GM23338 (cell line): ENCODE results near the gene AIFM2. TPM values are rescaled to one million over a fixed set of nuclear protein-coding genes. Genes with fewer than 3 reads are reported as not detected.
"Not testable (repeated sequence)": the region's sequence is repeated elsewhere in the genome, so short reads cannot be mapped to it uniquely, and the experiment has no call there.

ENCODE experiments used
- ATAC-seq: fragments of 200-7000 bp; cut with Tn5 transposase; 3 replicates; pipeline ENCODE4 v1.9.1; 2020
- DNase-seq: peaks from one replicate; pipeline ENCODE4 v3.0.0-alpha.2; 2015; ENCODE audit warnings: low spot score
- H2AFZ ChIP-seq: fragments of 200-600 bp; sonication (generic); 2 replicates; pipeline ENCODE4 v1.8.0; 2016; ENCODE audit warnings: antibody characterized with exemption, mild to moderate bottlenecking, moderate library complexity
- H3F3A ChIP-seq: fragments of 200-600 bp; sonication (generic); replicated peaks from 2 replicates; pipeline ENCODE4 v1.8.0; 2017; ENCODE audit warnings: antibody characterized with exemption, mixed run types, low read depth
- H3K27ac ChIP-seq: fragments of 200-600 bp; sonication (generic); 2 replicates; pipeline ENCODE4 v1.6.1; 2016; ENCODE audit warnings: low read depth
- H3K27me3 ChIP-seq: fragments of 200-600 bp; sonication (generic); 2 replicates; pipeline ENCODE4 v1.8.0; 2016; ENCODE audit warnings: mild to moderate bottlenecking, mixed run types, moderate library complexity; ENCODE audit not compliant: insufficient read depth
- H3K36me3 ChIP-seq: fragments of 200-600 bp; sonication (generic); 2 replicates; pipeline ENCODE4 v1.8.0; 2016; ENCODE audit warnings: mild to moderate bottlenecking; ENCODE audit not compliant: insufficient read depth
- H3K4me1 ChIP-seq: fragments of 200-600 bp; sonication (generic); 2 replicates; pipeline ENCODE4 v1.8.0; 2016; ENCODE audit warnings: mild to moderate bottlenecking, moderate library complexity; ENCODE audit not compliant: insufficient read depth
- H3K4me2 ChIP-seq: fragments of 200-600 bp; sonication (generic); 2 replicates; pipeline ENCODE4 v1.7.1; 2017; ENCODE audit warnings: mixed run types
- H3K4me3 ChIP-seq: fragments of 200-600 bp; sonication (generic); 2 replicates; pipeline ENCODE4 v1.6.1; 2016; ENCODE audit warnings: mixed run types
- H3K79me2 ChIP-seq: fragments of 200-600 bp; sonication (generic); replicated peaks from 2 replicates; pipeline ENCODE4 v1.8.0; 2017; ENCODE audit warnings: mild to moderate bottlenecking; ENCODE audit not compliant: insufficient read depth
- H3K9me2 ChIP-seq: fragments of 200-600 bp; sonication (generic); 2 replicates; pipeline ENCODE4 v1.8.0; 2017; ENCODE audit not compliant: insufficient read depth
- H4K20me1 ChIP-seq: fragments of 200-600 bp; sonication (generic); replicated peaks from 2 replicates; pipeline ENCODE4 v1.8.0; 2017; ENCODE audit warnings: mild to moderate bottlenecking; ENCODE audit not compliant: insufficient read depth
- H3K27ac Mint-ChIP-seq: 2 replicates; pipeline ENCODE4 v1.8.0; 2020; ENCODE audit warnings: inconsistent platforms, mild to moderate bottlenecking, moderate library complexity, mixed read lengths
- H3K27me3 Mint-ChIP-seq: 3 replicates; pipeline ENCODE4 v1.8.0; 2022; ENCODE audit warnings: low read depth, mild to moderate bottlenecking, moderate library complexity, mixed read lengths, inconsistent platforms; ENCODE audit not compliant: insufficient read depth, poor library complexity
- H3K36me3 Mint-ChIP-seq: 3 replicates; pipeline ENCODE4 v1.8.0; 2021; ENCODE audit warnings: low read depth, mild to moderate bottlenecking, inconsistent platforms, moderate library complexity, mixed read lengths
- H3K4me1 Mint-ChIP-seq: 3 replicates; pipeline ENCODE4 v1.8.0; 2020; ENCODE audit warnings: mild to moderate bottlenecking, inconsistent platforms, mixed read lengths
- H3K4me3 Mint-ChIP-seq: 3 replicates; pipeline ENCODE4 v1.8.0; 2021; ENCODE audit warnings: moderate library complexity, mild to moderate bottlenecking, inconsistent platforms, mixed read lengths
- H3K9me3 Mint-ChIP-seq: 3 replicates; pipeline ENCODE4 v1.8.0; 2020; ENCODE audit warnings: moderate library complexity, mild to moderate bottlenecking, inconsistent platforms, mixed read lengths
- CTCF ChIP-seq, 2 experiments: fragments of 200-600 bp in 1 of 2; sonication (generic) in 1 of 2; conservative IDR thresholded peaks; 2 replicates each; pipeline versions ENCODE4 v1.5.1 to v1.6.1; 2016 to 2017; ENCODE audit warnings: antibody characterized with exemption in 2 of 2, low read depth in 2 of 2, mild to moderate bottlenecking in 2 of 2, moderate library complexity in 1 of 2
- EZH2phosphoT487 ChIP-seq: fragments of 200-600 bp; sonication (generic); IDR thresholded peaks from one replicate; pipeline ENCODE4 v1.8.1; 2018; ENCODE audit warnings: antibody characterized with exemption; ENCODE audit not compliant: unreplicated experiment
- NANOG ChIP-seq: IDR thresholded peaks from 2 replicates; pipeline ENCODE4 v1.6.1; 2016; ENCODE audit warnings: antibody characterized with exemption, borderline replicate concordance
- ZNF114 ChIP-seq: fragments of 250-450 bp; sonication (Bioruptor Pico); IDR thresholded peaks from 2 replicates; pipeline ENCODE4 v1.5.0; 2020; ENCODE audit warnings: mild to moderate bottlenecking, moderate library complexity
- polyA plus RNA-seq: library from polyadenylated mRNA; unstranded; fragments of >200 nt; fragmentation: Nextera tagmentation; extraction: Ambion mirVana; gene quantifications from 2 replicates; pipeline ENCODE4 v1.2.1, GENCODE V29; 2016
- total RNA-seq: library from RNA; depleted of rRNA; stranded (reverse); fragments of >200 nt; shearing (Covaris generic); gene quantifications from 2 replicates; pipeline ENCODE4 v1.2.3, GENCODE V29; 2014
- TF ChIP-seq, protein P1 (sequence below): fragments of 250-450 bp; sonication (Bioruptor Pico); IDR thresholded peaks from 2 replicates; pipeline ENCODE4 v1.5.0; 2020; ENCODE audit warnings: mild to moderate bottlenecking, moderate library complexity
- TF ChIP-seq, protein P2 (sequence below): IDR thresholded peaks from one replicate; pipeline ENCODE4 v1.6.1; 2018; ENCODE audit warnings: antibody characterized with exemption; ENCODE audit not compliant: unreplicated experiment

AIFM2 gene
- total and polyA plus RNA-seq, 2 experiments from 2014 or later, result 3.2 to 3.6 TPM

- H3K36me3 ChIP-seq, result 0 out of 2 replicates have a peak, but pooled peaks cover 7% of the 10 kb centered on the region
- H3K4me3 ChIP-seq, result no peak overlapping the region
- H2AFZ ChIP-seq, result no peak overlapping the region
- H3K27ac ChIP-seq, result no peak overlapping the region
- Mint-ChIP-seq H3K9me3 (no peaks in the 10 kb centered on the region), H3K36me3 (peaks cover 40% of the 10 kb centered on the region), H3K4me1 (peaks cover 14% of the 10 kb centered on the region; the same call in 2 of the 3 replicates), H3K27me3 (peaks cover 2% of the 10 kb centered on the region), H3K4me3 (no peak overlapping the region), H3K27ac (no peak overlapping the region)
- DNase-seq (no peak), ATAC-seq (no peak)
- peaks cover 41% of the 10 kb centered on the region for H4K20me1 ChIP-seq
- H3K4me2 ChIP-seq, result no peak overlapping the region
- no peak for TF ChIP-seq ZNF114 (CRISPR knock-in tag)
- TF ChIP-seq CTCF (conservative IDR thresholded peaks at IDR 0.05; ENCODE audit: low read depth in 2 of 2), result no peak
- TF ChIP-seq, protein P1, sequence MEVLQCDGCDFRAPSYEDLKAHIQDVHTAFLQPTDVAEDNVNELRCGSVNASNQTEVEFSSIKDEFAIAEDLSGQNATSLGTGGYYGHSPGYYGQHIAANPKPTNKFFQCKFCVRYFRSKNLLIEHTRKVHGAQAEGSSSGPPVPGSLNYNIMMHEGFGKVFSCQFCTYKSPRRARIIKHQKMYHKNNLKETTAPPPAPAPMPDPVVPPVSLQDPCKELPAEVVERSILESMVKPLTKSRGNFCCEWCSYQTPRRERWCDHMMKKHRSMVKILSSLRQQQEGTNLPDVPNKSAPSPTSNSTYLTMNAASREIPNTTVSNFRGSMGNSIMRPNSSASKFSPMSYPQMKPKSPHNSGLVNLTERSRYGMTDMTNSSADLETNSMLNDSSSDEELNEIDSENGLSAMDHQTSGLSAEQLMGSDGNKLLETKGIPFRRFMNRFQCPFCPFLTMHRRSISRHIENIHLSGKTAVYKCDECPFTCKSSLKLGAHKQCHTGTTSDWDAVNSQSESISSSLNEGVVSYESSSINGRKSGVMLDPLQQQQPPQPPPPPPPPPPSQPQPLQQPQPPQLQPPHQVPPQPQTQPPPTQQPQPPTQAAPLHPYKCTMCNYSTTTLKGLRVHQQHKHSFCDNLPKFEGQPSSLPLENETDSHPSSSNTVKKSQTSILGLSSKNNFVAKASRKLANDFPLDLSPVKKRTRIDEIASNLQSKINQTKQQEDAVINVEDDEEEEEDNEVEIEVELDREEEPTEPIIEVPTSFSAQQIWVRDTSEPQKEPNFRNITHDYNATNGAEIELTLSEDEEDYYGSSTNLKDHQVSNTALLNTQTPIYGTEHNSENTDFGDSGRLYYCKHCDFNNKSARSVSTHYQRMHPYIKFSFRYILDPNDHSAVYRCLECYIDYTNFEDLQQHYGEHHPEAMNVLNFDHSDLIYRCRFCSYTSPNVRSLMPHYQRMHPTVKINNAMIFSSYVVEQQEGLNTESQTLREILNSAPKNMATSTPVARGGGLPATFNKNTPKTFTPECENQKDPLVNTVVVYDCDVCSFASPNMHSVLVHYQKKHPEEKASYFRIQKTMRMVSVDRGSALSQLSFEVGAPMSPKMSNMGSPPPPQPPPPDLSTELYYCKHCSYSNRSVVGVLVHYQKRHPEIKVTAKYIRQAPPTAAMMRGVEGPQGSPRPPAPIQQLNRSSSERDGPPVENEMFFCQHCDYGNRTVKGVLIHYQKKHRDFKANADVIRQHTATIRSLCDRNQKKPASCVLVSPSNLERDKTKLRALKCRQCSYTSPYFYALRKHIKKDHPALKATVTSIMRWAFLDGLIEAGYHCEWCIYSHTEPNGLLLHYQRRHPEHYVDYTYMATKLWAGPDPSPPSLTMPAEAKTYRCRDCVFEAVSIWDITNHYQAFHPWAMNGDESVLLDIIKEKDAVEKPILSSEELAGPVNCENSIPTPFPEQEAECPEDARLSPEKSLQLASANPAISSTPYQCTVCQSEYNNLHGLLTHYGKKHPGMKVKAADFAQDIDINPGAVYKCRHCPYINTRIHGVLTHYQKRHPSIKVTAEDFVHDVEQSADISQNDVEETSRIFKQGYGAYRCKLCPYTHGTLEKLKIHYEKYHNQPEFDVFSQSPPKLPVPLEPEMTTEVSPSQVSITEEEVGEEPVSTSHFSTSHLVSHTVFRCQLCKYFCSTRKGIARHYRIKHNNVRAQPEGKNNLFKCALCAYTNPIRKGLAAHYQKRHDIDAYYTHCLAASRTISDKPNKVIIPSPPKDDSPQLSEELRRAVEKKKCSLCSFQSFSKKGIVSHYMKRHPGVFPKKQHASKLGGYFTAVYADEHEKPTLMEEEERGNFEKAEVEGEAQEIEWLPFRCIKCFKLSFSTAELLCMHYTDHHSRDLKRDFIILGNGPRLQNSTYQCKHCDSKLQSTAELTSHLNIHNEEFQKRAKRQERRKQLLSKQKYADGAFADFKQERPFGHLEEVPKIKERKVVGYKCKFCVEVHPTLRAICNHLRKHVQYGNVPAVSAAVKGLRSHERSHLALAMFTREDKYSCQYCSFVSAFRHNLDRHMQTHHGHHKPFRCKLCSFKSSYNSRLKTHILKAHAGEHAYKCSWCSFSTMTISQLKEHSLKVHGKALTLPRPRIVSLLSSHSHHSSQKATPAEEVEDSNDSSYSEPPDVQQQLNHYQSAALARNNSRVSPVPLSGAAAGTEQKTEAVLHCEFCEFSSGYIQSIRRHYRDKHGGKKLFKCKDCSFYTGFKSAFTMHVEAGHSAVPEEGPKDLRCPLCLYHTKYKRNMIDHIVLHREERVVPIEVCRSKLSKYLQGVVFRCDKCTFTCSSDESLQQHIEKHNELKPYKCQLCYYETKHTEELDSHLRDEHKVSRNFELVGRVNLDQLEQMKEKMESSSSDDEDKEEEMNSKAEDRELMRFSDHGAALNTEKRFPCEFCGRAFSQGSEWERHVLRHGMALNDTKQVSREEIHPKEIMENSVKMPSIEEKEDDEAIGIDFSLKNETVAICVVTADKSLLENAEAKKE (CRISPR knock-in tag), result no peak
- TF ChIP-seq, protein P2, sequence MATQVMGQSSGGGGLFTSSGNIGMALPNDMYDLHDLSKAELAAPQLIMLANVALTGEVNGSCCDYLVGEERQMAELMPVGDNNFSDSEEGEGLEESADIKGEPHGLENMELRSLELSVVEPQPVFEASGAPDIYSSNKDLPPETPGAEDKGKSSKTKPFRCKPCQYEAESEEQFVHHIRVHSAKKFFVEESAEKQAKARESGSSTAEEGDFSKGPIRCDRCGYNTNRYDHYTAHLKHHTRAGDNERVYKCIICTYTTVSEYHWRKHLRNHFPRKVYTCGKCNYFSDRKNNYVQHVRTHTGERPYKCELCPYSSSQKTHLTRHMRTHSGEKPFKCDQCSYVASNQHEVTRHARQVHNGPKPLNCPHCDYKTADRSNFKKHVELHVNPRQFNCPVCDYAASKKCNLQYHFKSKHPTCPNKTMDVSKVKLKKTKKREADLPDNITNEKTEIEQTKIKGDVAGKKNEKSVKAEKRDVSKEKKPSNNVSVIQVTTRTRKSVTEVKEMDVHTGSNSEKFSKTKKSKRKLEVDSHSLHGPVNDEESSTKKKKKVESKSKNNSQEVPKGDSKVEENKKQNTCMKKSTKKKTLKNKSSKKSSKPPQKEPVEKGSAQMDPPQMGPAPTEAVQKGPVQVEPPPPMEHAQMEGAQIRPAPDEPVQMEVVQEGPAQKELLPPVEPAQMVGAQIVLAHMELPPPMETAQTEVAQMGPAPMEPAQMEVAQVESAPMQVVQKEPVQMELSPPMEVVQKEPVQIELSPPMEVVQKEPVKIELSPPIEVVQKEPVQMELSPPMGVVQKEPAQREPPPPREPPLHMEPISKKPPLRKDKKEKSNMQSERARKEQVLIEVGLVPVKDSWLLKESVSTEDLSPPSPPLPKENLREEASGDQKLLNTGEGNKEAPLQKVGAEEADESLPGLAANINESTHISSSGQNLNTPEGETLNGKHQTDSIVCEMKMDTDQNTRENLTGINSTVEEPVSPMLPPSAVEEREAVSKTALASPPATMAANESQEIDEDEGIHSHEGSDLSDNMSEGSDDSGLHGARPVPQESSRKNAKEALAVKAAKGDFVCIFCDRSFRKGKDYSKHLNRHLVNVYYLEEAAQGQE, result no peak
- no peak for TF ChIP-seq EZH2phosphoT487
- TF ChIP-seq NANOG, result no peak
- H3K79me2 ChIP-seq, result peaks cover 68% of the 10 kb centered on the region
- no peaks in the 10 kb centered on the region for H3K27me3 ChIP-seq
- no peaks in the 10 kb centered on the region for H3F3A ChIP-seq
- peaks cover 12% of the 10 kb centered on the region for H3K4me1 ChIP-seq
- H3K9me2 ChIP-seq, result no peaks in the 10 kb centered on the region
Measured at GRCh38 chr10:70160798-70161197, 28.2 kb upstream of the AIFM2 start.

DNA sequence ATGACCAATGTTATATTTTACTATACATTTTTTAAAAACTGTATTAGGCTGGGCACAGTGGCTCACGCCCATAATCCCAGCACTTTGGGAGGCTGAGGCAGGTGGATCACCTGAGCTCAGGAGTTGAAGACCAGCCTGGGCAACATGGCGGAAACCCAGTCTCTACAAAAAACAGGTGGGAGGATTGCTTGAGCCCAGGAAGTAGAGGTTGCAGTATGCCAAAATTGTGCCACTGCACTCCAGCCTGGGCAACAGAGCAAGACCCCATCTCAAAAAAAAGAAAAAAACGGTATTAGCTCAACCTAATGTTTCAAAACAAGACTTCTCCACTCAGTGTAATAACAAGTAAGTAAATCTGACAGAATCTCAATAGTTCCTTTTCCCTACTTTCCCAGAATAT is 26.7 kb upstream of the AIFM2 start:
- H3K4me3 ChIP-seq, DNase-seq, H3K36me3 ChIP-seq, ATAC-seq, H3F3A ChIP-seq, H3K27me3 ChIP-seq, H3K27me3 Mint-ChIP-seq, H3K27ac ChIP-seq, H3K9me2 ChIP-seq, H3K4me2 ChIP-seq, H3K4me3 Mint-ChIP-seq, H3K27ac Mint-ChIP-seq, H3K9me3 Mint-ChIP-seq, H2AFZ ChIP-seq: not testable (repeated sequence)
- Histone ChIP-seq H3K4me1 (peaks cover 15% of the 10 kb centered on the region), H3K79me2 (peaks cover 54% of the 10 kb centered on the region), H4K20me1 (peaks cover 35% of the 10 kb centered on the region)
- peaks cover 21% of the 10 kb centered on the region; the same call in 2 of the 3 replicates for H3K4me1 Mint-ChIP-seq
- peaks cover 46% of the 10 kb centered on the region for H3K36me3 Mint-ChIP-seq
